Measurements from ENCODE around the gene PHYH.
"Not testable (repeated sequence)": the region's sequence is repeated elsewhere in the genome, so short reads cannot be mapped to it uniquely, and the experiment has no call there.

PHYH gene

DNA sequence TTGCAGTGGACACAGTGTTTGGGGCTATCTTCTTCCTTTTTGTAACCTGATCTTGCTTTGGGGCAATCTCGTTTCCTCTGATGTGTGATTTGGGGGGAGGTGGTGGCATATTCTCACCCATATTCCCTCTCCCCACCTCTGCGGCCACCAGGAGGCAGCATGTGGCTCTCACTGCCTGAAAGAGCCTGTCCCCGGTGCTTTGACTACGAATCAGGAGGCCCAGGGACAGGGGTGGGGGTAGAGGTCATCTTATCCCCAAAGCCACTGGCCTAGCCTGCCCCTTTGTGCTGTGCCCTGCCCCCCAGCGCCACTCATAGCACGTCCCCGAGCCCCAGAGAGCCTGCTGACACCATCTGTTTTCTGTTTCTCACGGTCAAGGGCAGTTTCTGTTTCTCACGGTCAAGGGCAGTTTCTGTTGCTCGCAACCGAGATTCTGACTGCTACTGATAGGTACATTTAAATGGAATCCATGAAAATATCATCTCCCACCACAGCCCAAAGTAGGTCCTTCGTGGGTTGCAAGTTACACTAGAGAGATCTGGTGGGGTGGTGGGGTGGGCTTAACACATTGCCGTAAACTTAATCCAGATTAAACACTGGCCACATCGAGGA is 28.2 kb downstream of the PHYH start:
- peak; percentile 27 for DNase-seq (ENCODE audit: low spot score)

DNA sequence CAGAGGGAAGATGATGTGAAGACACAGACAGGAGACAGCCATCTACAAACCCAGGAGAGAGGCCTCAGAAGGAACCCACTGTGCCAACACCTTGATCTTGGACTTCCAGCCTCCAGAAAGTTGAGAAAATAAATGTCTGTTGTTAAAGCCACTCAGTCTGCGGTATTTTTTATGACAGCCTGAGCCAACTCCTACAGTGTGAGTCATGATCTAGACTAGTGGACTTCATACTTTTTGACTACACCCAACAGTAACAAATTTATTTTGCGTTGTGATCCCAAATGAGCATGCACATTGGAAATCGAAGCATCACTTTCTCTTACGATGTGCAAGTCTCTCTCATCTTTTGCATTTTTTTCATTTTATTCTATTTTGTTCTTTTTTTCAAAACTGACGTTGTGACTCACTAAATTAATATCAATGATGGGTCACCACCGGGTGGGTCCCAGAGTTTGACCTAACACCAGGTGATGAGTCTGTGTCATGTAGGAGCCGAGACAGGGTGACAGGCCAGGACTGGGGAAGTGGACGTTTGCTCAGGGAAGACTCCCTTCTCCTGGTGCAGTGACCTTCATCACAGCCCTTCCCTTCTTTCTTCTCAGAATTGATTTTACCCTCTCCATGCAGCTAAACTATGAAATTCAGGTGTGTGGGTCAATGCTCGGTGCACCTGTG is 28.9 kb downstream of the PHYH start:
- no peak for DNase-seq (ENCODE audit: low spot score)

DNA sequence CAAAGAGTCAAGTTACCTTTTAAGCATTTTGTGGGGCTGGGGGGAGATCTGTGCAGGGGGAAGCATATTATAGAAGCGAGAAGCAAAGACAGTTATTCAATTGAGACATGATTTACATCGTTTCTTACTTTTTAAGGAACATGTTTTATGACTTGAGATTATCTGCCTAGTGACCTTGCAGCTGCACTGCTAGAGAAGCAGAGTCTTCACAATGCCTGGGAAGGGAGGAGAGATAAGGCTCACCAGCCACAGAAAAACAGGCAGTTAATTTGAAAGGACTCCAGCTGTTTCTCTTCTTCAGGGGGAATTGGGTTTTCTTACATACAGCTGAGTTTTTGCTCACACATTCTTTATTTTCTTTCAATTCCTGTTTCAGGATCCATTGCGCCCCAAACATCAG is 31.0 kb downstream of the PHYH start:
- DNase-seq (ENCODE audit: low spot score) = no peak

DNA sequence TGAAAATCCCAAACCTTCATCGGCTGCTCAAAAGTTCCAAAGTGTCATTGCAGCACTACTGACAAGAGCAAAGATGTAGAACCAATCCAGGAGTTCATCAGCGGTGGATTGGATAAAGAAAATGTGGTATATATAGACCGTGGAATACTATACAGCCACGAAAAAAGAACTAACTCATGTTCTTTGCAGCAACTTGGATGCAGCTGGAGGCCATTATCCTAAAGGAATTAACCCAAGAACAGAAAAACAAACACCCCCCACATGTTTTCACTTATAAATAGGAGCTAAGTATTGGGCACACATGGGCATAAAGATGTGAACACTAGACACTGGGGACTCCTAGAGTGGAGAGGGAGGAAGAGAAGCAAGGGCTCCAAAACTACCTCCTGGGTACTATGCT is 31.6 kb downstream of the PHYH start:
- DNase-seq (ENCODE audit: low spot score) = no peak

DNA sequence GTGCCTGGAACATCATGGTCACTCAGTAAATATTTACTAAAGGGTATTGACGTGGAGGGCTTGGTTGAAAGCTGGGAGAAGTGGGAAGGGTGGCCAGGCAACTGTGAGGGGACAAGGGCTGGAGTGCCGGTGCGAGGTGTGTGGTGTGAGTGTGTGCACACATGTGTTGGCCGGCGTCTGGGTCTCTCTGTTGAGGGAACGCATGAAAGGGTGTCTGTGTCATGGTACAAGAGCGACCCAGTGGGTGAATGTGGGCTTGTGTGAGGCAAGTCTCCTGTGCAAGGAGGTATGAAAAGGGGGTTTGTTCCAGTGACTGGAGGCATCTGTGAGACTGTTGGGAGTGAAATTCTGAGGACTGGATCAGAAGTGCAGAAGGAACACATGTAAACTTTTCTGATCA is 36.3 kb downstream of the PHYH start:
- no peak for DNase-seq (ENCODE audit: low spot score)

DNA sequence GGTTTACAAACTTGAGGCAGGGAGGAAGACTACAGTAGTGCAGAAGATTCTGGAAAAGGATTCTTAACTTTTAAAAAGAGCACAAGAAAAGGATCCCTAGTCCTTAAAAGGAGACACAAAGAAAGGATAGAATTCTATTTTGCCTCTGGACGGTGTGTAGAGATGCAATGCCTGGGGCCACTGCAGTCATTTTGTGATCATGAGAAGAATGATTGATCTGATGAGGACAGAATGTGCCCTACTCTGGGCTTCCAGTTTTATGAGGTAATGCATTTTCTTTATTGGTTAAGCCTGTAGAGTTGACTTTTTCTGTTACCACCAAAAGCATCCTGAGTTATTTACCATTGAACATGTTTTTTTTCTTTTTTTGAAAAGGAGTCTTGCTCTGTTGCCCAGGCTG is 37.4 kb downstream of the PHYH start:
- DNase-seq (ENCODE audit: low spot score) = no peak

DNA sequence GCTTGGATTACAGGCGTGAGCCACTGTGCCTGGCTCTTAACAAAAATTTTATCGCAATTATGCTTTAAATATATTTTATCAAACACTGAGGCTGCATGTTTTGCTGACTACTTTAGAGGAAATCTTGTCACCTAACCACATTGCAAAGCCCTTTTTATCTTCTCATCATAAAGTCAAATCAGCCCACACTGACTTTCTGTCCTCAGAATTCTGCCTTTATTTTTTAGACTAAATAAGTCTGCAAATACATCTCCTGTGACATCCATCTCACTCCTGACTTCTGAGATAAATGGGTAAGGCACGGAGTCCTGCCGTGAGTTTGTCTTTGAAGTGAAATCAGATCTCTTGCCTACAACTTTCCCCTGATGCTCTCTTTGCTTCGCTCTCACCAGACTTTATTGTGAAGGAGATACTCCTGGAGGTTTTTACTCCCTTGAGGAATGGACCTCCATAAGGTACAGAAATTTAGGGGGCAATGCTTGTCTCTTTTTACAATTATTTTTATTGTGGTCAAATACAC is 42.2 kb downstream of the PHYH start:
- DNase-seq (ENCODE audit: low spot score) = no peak

DNA sequence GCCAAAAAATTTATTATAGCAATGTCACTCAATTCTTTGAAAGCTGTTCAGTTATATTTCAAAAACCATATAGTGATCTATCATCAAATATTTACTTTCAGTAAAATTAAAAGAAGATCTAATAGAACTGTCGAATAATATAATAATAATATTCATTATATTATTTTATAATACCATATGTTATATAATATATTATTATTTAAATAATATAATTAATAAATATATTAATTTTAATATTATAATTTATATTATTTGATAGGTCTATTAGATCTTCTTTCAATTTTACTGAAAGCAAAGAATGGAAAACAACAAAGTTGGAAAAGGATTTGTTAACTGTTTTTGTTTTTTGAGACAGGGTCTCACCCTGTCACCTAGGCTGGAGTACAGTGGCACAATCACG is 43.2 kb downstream of the PHYH start:
- DNase-seq (ENCODE audit: low spot score) = no peak

DNA sequence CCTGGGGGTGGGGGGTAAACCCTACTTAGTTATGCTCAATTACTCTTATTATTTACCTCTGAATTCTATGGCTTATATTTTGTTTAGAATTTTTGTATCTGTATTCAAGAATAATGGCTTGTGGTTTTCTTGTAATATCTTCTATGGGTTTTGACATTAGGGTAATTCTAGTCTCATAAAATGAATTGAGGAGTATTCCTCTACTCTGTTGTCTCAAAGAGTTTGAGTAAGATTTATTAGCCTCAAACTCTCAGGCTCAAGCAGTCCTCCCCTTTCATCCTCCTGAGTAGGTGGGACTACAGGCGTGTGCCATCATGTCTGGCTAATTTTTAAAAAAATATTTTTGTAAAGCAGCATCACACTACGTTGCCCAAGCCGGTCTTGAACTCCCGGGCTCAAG is 46.1 kb downstream of the PHYH start:
- DNase-seq (ENCODE audit: low spot score) = no peak

DNA sequence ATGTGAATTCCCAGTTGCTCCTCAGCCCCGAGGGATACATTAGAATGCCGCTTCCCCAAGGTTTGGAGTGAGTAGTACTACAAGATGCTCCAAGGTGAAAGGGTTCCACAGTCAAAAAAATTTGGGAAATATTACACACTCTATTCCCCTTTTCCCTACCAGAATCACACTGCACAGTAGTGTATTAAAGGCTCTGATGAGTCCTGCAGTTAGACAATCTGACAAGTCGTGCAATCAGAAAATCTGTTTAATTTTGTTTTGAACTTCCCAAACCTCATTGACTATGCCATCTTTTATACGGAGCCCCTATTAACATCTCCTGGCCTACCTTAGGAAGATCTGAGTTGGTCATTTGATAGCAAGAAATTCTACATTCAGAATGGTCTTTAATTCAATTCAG is 52.1 kb downstream of the PHYH start:
- DNase-seq (ENCODE audit: low spot score) = no peak

DNA sequence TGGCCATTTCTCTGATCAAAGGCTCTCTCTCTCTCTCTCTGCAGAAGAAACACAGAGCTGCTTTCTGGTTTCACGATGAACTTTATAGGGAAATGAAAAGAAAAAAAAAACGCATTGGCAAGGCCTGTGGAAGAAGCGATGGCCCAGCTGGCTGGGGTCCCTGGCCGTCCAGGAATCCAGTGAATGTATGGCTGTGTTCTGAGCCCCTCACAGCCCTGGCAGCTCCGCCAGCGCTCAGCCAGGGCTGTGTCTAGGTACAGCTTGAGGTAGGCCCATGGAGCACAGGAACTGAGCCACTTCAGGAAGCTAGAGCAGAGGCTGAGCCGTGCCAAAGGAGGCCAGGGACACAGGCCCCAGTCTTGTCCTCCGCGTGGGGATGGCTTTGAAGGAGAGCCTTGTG is 52.6 kb downstream of the PHYH start:
- no peak for DNase-seq (ENCODE audit: low spot score)

DNA sequence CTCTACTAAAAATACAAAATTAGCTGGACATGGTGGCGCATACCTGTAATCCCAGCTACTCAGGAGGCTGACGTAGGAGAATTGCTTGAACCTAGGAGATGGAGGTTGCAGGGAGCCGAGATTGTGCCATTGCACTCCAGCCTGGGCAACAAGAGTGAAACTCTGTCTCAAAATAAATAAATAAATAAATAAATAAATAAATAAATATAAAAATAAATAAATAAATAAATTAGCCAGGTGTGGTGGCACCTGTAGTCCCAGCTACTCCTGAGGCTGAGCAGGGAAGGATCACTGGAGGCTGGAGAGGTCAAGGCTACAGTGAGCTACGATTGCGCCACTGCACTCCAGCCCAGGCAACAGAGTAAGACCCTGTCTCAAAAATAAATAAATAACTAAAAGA is 57.6 kb downstream of the PHYH start:
- not testable (repeated sequence) for DNase-seq (ENCODE audit: low spot score)

DNA sequence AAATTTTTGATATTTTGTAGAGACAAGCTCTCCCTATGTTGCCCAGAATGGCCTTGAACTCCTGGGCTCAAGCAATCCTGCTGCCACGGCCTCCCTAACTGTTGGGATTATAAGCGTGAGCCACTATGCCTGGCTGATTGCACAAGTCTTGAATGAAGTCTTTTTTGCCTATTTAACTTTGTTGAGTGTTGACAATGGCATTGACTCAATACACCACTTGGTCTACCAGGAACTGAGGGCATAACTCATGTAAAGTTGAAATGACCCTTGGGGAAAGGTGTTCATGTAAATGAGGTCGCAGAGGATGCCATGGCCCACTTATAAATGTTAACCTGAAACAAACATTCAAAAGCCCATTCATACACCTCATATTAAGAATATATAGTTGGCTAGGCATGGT is 58.3 kb downstream of the PHYH start:
- DNase-seq (ENCODE audit: low spot score) = no peak

DNA sequence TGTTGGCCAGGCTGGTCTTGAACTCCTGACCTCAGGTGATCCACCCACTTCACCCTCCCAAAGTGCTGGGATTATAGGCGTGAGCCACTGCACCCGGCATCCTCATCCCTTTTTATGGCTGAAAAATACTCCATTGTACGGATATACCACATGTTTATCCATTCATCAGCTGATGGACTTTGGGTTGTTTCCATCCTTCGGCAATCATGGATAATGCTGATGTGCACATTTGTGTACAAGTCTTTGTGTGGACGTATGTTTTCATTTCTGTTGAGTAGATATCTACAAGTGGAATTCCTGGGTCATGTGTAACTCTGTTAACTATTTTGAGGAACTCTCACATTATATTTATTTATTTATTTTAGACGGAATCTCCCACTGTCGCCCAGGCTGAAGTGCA is 59.9 kb downstream of the PHYH start:
- no peak for DNase-seq (ENCODE audit: low spot score)

DNA sequence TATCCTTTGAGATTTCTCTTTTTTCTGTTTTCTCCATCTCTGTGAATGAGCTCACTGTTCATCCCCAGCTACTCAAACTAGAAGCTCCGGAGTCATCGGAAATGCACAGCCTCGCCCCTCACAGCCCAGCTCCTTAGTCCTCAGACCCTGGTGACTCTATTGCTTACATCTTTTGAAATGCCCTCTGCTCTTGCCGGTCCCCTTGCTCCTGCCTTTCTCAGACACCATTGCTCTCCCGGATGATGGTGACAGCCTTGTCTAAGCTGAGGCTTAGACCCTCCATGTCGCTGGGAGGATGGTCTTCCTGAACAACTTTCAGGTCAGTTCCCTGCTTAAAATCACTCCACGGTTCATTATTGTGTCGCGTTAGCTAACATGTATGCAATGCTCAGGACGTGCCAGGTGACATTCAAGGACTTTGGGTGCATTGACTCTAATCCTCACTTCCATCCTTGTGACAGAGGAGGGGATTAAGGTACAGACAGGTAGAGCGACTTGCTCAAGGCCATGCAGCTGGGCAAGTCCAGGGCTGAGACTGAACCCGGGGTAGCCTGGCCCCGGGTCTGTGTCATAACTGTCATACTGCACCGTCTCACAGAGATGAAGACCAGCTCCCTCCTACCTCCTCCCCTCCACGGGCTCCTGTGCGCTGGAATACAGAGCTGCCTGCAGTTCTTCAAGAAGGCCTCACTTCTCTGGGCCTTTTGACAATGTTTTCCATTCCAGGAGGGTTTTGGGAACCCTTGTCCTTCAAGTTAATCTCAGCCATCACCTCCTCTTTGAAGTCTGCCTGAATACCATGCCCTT is 61.4 kb downstream of the PHYH start:
- DNase-seq (ENCODE audit: low spot score) = no peak

DNA sequence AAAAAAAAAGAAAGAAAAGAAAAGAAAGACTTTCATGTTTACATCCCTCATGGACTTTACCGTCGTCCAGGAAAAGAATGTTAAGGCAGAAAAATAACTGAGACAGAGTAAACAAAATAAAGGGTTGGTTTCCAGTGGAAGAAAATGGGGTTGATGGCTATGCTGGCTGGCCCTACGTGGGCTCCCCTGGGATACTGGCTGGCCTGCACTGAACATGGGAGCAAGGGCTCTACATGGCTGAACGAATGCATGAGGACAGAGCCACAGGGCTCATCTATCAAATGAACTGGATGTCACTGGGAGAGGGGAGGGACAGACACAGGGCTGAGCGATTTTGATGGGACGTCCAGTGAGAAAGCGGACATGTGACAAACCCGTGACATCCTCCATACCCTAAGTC is 63.2 kb downstream of the PHYH start:
- no peak for DNase-seq (ENCODE audit: low spot score)

DNA sequence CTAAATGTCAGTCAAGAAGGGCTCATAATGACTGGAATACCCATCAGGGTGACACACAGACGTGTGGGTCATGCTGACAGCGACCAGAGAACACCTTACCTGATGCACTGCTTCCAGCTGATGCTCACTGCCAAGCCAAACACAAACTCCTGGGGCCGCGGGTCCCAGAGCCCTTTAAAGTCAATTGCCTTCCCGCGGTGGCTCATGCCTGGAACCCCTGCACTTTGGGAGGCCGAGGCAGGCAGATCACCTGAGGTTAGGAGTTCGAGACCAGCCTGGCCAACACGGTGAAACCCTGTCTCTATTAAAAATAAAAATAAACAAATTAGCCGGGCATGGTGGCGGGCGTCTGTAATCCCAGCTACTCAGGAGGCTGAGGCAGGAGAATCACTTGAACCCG is 65.1 kb downstream of the PHYH start:
- DNase-seq (ENCODE audit: low spot score) = not testable (repeated sequence)

DNA sequence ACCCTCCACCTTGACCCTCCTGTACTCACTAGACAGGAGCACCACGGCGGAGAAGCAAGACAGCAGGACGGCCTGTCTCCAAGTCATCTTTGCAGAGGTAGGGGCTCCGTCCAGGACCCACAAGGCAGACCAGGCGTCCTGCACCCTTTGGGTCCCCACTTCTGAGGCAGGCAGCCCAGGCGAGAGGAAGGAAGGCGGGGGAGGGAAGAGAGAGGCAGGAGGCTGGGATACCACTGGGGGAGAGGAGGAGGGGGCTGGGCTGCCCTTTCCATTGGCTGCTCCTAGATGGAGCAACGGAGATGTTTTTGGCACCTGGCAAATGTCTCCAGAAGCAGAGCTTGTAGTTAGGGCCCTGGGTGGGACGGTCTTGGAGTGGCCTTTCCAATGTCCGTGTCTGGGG is 65.7 kb downstream of the PHYH start, which contains the start of gene UCMA:
TSS of gene UCMA (minus strand) at position 203 of the 400 bp plus-strand sequence. CDS start at position 87, 116 bp downstream.
- no peak for DNase-seq (ENCODE audit: low spot score)

DNA sequence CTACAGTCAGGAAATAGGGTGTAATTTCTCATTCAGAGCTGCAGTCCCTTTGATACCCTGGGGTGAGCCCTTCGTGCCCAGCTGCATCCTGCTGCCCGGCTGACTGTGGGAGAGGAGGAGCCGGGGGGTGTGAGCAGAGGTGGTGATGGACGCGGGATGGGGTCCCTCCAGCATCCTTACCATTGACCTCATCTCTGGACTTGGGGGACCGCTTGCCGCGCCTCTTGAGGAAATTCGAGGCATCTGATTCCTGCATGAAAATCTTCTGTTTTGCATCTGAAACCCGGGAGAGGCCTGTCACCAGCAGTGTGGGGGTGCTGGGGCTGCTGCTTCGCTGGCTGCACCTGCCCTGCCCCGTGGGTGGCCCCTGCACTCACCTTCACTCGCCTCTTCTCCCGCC is 66.5 kb downstream of the PHYH start:
- DNase-seq (ENCODE audit: low spot score) = no peak

DNA sequence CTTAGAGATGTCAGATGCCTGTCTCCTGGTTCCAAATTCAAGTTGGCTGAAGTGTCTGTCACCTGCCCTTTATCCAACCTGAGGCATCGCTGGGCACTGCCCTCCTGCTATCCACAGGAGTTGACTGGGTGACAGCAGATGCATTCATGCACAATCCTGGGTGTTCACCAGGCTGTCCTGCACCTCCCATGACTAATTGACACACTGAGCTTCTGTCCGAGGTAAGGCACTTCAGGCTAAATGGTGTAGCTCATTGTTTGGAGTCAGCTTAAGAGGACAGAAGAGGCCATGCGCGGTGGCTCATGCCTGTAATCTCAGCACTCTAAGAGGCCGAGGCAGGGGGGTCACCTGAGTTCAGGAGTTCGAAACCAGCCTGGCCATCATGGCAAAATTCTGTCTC is 68.1 kb downstream of the PHYH start:
- DNase-seq (ENCODE audit: low spot score) = no peak

DNA sequence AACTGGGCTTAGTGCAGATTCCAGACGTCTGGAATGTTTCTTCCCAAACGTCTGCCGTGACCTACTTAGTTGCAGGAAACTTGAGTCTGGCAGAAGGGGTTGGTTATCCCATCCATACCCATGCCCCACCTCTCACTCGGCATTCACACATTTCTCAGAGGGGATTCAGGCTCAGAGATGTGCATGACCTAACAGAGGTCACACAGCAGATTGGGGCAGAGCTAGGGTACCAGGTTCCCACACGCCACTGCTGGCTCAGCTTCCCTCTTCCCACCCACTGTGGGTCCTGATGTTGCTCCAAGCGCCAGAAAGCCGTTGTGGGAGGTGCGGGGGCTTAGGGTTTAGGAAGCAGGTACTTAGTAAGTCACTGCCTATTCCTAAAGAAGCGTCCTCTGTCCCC is 68.7 kb downstream of the PHYH start:
- DNase-seq (ENCODE audit: low spot score) = no peak

All from cerebellar cortex (tissue), 1 donor.